ENCODE measurements around the gene TAS1R1.

- no peak for TF ChIP-seq GABPA (IDR thresholded peaks at IDR 0.05; ENCODE audit: low read depth)
- TF ChIP-seq, protein P1, sequence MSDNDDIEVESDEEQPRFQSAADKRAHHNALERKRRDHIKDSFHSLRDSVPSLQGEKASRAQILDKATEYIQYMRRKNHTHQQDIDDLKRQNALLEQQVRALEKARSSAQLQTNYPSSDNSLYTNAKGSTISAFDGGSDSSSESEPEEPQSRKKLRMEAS (IDR thresholded peaks at IDR 0.05; ENCODE audit: low read depth, low read length): no peak
- no peak for TF ChIP-seq RB1 (IDR thresholded peaks at IDR 0.05; ENCODE audit: borderline replicate concordance)
- TF ChIP-seq TARDBP (IDR thresholded peaks at IDR 0.05; ENCODE audit: borderline replicate concordance): no peak
- no peak for TF ChIP-seq TAF1 (IDR thresholded peaks at IDR 0.05; ENCODE audit: borderline replicate concordance, low read depth, low read length)
- TF ChIP-seq, protein P2, sequence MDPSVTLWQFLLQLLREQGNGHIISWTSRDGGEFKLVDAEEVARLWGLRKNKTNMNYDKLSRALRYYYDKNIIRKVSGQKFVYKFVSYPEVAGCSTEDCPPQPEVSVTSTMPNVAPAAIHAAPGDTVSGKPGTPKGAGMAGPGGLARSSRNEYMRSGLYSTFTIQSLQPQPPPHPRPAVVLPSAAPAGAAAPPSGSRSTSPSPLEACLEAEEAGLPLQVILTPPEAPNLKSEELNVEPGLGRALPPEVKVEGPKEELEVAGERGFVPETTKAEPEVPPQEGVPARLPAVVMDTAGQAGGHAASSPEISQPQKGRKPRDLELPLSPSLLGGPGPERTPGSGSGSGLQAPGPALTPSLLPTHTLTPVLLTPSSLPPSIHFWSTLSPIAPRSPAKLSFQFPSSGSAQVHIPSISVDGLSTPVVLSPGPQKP (IDR thresholded peaks at IDR 0.05; ENCODE audit: low read depth, low read length): no peak
- TF ChIP-seq CTCF (IDR thresholded peaks at IDR 0.05 in 2 of 3, conservative IDR thresholded peaks at IDR 0.05 in 1 of 3; ENCODE audit: control insufficient read depth in 2 of 3, extremely low read depth in 1 of 3, insufficient read depth in 1 of 3, low read depth in 3 of 3, low read length in 3 of 3): no peak
- TF ChIP-seq POLR2A (IDR thresholded peaks at IDR 0.05; ENCODE audit: low read depth, low read length): no peak
- TF ChIP-seq POLR2AphosphoS5 (IDR thresholded peaks at IDR 0.05; ENCODE audit: low read length): no peak
- TF ChIP-seq, protein P3, sequence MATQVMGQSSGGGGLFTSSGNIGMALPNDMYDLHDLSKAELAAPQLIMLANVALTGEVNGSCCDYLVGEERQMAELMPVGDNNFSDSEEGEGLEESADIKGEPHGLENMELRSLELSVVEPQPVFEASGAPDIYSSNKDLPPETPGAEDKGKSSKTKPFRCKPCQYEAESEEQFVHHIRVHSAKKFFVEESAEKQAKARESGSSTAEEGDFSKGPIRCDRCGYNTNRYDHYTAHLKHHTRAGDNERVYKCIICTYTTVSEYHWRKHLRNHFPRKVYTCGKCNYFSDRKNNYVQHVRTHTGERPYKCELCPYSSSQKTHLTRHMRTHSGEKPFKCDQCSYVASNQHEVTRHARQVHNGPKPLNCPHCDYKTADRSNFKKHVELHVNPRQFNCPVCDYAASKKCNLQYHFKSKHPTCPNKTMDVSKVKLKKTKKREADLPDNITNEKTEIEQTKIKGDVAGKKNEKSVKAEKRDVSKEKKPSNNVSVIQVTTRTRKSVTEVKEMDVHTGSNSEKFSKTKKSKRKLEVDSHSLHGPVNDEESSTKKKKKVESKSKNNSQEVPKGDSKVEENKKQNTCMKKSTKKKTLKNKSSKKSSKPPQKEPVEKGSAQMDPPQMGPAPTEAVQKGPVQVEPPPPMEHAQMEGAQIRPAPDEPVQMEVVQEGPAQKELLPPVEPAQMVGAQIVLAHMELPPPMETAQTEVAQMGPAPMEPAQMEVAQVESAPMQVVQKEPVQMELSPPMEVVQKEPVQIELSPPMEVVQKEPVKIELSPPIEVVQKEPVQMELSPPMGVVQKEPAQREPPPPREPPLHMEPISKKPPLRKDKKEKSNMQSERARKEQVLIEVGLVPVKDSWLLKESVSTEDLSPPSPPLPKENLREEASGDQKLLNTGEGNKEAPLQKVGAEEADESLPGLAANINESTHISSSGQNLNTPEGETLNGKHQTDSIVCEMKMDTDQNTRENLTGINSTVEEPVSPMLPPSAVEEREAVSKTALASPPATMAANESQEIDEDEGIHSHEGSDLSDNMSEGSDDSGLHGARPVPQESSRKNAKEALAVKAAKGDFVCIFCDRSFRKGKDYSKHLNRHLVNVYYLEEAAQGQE (IDR thresholded peaks at IDR 0.05; ENCODE audit: low read depth, low read length): no peak
- TF ChIP-seq EZH2 (IDR thresholded peaks at IDR 0.05; ENCODE audit: borderline replicate concordance, control insufficient read depth, low read depth, low read length): no peak
Observed at GRCh38 chr1:6588893-6589520, 33.9 kb downstream of the TAS1R1 start.

Measured in GM12878 (cell line).